K562 (cell line): ENCODE measurements around the gene SMIM13. TPM values are rescaled to one million over a fixed set of nuclear protein-coding genes. Genes with fewer than 3 reads are reported as not detected.

Experiments
- ATAC-seq: fragments of 200-7000 bp; cut with Tn5 transposase; 3 replicates; pipeline ENCODE4 v1.9.1; 2020; ENCODE audit warnings: moderate library complexity
- BruUV-seq: library from RNA; stranded (reverse); fragments of 400-500 nt; replicated peaks from 2 replicates; lab custom pipeline; 2021; lab: Mats Ljungman, UMichigan
- CTCF ChIA-PET: fragments of 300-600 bp; formaldehyde crosslinking; extraction: SDS; loops from one replicate; lab custom pipeline; 2021; ENCODE audit warnings: low intra/inter-chr PET ratio; lab: Yijun Ruan, JAX
- POLR2A ChIA-PET: fragments of 300-600, 350-650 bp; sonication (Branson Sonifier 250); formaldehyde crosslinking; extraction: SDS; loops from one replicate; lab custom pipeline; 2021; ENCODE audit warnings: antibody characterized with exemption, inconsistent platforms; lab: Yijun Ruan, JAX
- DNase-seq, 4 experiments: peaks; one replicate each; pipeline versions ENCODE4 v3.0.0 to v3.0.0-alpha.2; 2011 to 2018; ENCODE audit warnings: low spot score in 3 of 4, mixed read lengths in 3 of 4; ENCODE audit errors: extremely low read depth in 1 of 4
- FAIRE-seq: peaks from 2 replicates; lab custom pipeline; 2011; peaks lifted over from hg19 to GRCh38; lab: Jason Lieb, UNC
- H2AFZ ChIP-seq: 2 replicates; pipeline ENCODE4 v1.6.0; 2011; ENCODE audit warnings: low read depth, low read length, control low read depth, inconsistent platforms
- H3K27ac ChIP-seq: fragments of 200-600 bp; 3 replicates; pipeline ENCODE4 v1.8.0; 2011; ENCODE audit warnings: low read depth, mild to moderate bottlenecking, control low read depth, inconsistent platforms, low read length, moderate library complexity, mixed read lengths; ENCODE audit errors: extremely low read depth
- H3K27me3 ChIP-seq, 2 experiments: fragments of 300-600 bp in 1 of 2; 2 replicates in 1 of 2; 3 replicates in 1 of 2; pipeline versions ENCODE4 v1.6.0 to v1.8.0; 2011; ENCODE audit warnings: inconsistent platforms in 2 of 2, low read length in 2 of 2, mild to moderate bottlenecking in 1 of 2, mixed read lengths in 1 of 2, moderate library complexity in 1 of 2; ENCODE audit not compliant: control insufficient read depth in 2 of 2, insufficient read depth in 2 of 2
- H3K36me3 ChIP-seq: fragments of 300-600 bp; 3 replicates; pipeline ENCODE4 v1.8.0; 2011; ENCODE audit warnings: mild to moderate bottlenecking, low read length, inconsistent platforms; ENCODE audit not compliant: control insufficient read depth, insufficient read depth
- H3K4me1 ChIP-seq, 2 experiments: fragments of 200-600 bp in 1 of 2; replicated peaks in 1 of 2; 2 replicates in 1 of 2; 3 replicates in 1 of 2; pipeline versions ENCODE4 v1.5.1 to v1.8.0; 2011; ENCODE audit warnings: inconsistent platforms in 2 of 2, low read length in 2 of 2, mild to moderate bottlenecking in 1 of 2, mixed read lengths in 1 of 2, moderate library complexity in 1 of 2; ENCODE audit not compliant: control insufficient read depth in 2 of 2, insufficient read depth in 2 of 2
- H3K4me2 ChIP-seq: 2 replicates; pipeline ENCODE4 v1.6.1; 2011; ENCODE audit warnings: low read length, control low read depth, inconsistent platforms, mixed read lengths; ENCODE audit not compliant: insufficient read depth
- H3K4me3 ChIP-seq: fragments of 200-600 bp; sonication (generic), shearing (Covaris generic); 2 replicates; pipeline ENCODE4 v1.5.1; 2016; ENCODE audit warnings: control low read depth, inconsistent platforms
- H3K79me2 ChIP-seq: fragments of 200-600 bp; 3 replicates; pipeline ENCODE4 v1.8.0; 2011; ENCODE audit warnings: low read length, inconsistent platforms; ENCODE audit not compliant: control insufficient read depth, insufficient read depth
- H3K9ac ChIP-seq, 2 experiments: 2 replicates each; pipeline versions ENCODE4 v1.6.0 to v1.6.1; 2011; ENCODE audit warnings: low read depth in 2 of 2, low read length in 2 of 2, control low read depth in 1 of 2, inconsistent platforms in 1 of 2, mild to moderate bottlenecking in 1 of 2, mixed read lengths in 1 of 2; ENCODE audit not compliant: insufficient read depth in 1 of 2
- H3K9me1 ChIP-seq: one replicate; pipeline ENCODE4 v1.6.0; 2011; ENCODE audit warnings: inconsistent platforms, mild to moderate bottlenecking, low read length, moderate library complexity; ENCODE audit not compliant: control insufficient read depth, insufficient read depth
- H3K9me3 ChIP-seq: replicated peaks from 2 replicates; pipeline ENCODE4 v1.5.1; 2011; ENCODE audit warnings: low read depth, low read length, inconsistent platforms; ENCODE audit not compliant: control insufficient read depth, insufficient read depth
- H4K20me1 ChIP-seq: replicated peaks from 2 replicates; pipeline ENCODE4 v1.6.1; 2011; ENCODE audit warnings: low read length, inconsistent platforms, mixed read lengths; ENCODE audit not compliant: control insufficient read depth, insufficient read depth
- AFF1 ChIP-seq, 2 experiments: fragments of 450-650 bp; IDR thresholded peaks; 2 replicates each; pipeline ENCODE4 v1.6.1; 2018; ENCODE audit warnings: mild to moderate bottlenecking in 2 of 2, low read depth in 1 of 2; ENCODE audit not compliant: partially characterized antibody in 2 of 2
- HMG20A ChIP-seq: fragments of 450-650 bp; formaldehyde crosslinking; conservative IDR thresholded peaks from 2 replicates; pipeline ENCODE4 v1.4.0; 2020; ENCODE audit warnings: mild to moderate bottlenecking, mixed read lengths
- ILF3 ChIP-seq: fragments of 450-650 bp; IDR thresholded peaks from 2 replicates; pipeline ENCODE4 v1.6.1; 2018; ENCODE audit warnings: antibody characterized with exemption, mild to moderate bottlenecking, moderate library complexity, borderline replicate concordance
- PREB ChIP-seq: sonication (generic); formaldehyde crosslinking; IDR thresholded peaks from 2 replicates; pipeline ENCODE4 v1.8.1; 2023; ENCODE audit warnings: mild to moderate bottlenecking, missing genetic modification reagents
- TRIM25 ChIP-seq: fragments of 450-650 bp; IDR thresholded peaks from 2 replicates; pipeline ENCODE4 v1.7.0; 2016; ENCODE audit warnings: borderline replicate concordance
- WGBS: fragments of 100-300 bp; shearing (Covaris generic); methylation state at CpG from one replicate; pipeline ENCODE4 v1.1.6; 2016; ENCODE audit warnings: low coverage, mixed read lengths; ENCODE audit not compliant: insufficient coverage; ENCODE audit errors: missing lambda C conversion rate; 5-methylcytosine and 5-hydroxymethylcytosine counted together
- in situ Hi-C: fragments of 300-500 bp; cut with MboI; formaldehyde crosslinking; loops from 4 replicates; pipeline ENCODE4 v1.15.0; 2018; ENCODE audit warnings: inconsistent platforms, mixed read lengths
- intact Hi-C: fragments of 100-400 bp; cut with micrococcal nuclease; formaldehyde crosslinking; loops from 2 replicates; pipeline ENCODE4 v1.14.2; 2022
- polyA plus RNA-seq, 8 experiments: library from polyadenylated mRNA; depleted of rRNA in 4 of 8; stranded (reverse) in 5 of 8; unstranded in 3 of 8; fragments of >200 nt; fragmentation: Nextera tagmentation in 2 of 8; fragmentation: Illumina TruSeq in 1 of 8; extraction: Ambion mirVana in 2 of 8; extraction: Trizol in 1 of 8; gene quantifications; 2 replicates each; pipeline versions ENCODE4 v1.2.1 to v1.2.3, GENCODE V29; 2011 to 2014; ENCODE audit warnings: inconsistent platforms in 1 of 8, missing spikeins in 1 of 8
- total RNA-seq, 7 experiments: library from RNA; depleted of rRNA in 6 of 7; stranded (reverse); fragments of >200 nt in 6 of 7; fragmentation: Illumina TruSeq in 2 of 7; extraction: Trizol in 2 of 7; gene quantifications; 2 replicates each; pipeline versions ENCODE4 v1.2.1 to v1.2.3, GENCODE V29; 2011 to 2021; ENCODE audit warnings: low replicate concordance in 1 of 7

Gene SMIM13
- total and polyA plus RNA-seq, 9 of the 15 experiments (the other 6 are each of a cell fraction or from before 2014, with no cell fraction given) = 5.5 to 24.8 (median 11.7) TPM

- ChIA-PET POLR2A (no interaction called here), CTCF (interaction anchor here (0.6 kb wide), 1 partner anchor 348 kb away, joined by 3 read pairs; no protein-coding TSS in a partner anchor)
- Histone ChIP-seq H4K20me1 (no peaks in the 10 kb centered on the region), H3K9me3 (no peaks in the 10 kb centered on the region), H3K9ac (no peak overlapping the region), H3K27me3 (peaks cover 18 to 44% of the 10 kb centered on the region in 2 experiments; a peak in 4 of 5 replicates), H3K36me3 (no peaks in the 10 kb centered on the region), H3K4me3 (no peak overlapping the region), H3K27ac (no peak overlapping the region), H2AFZ (no peak overlapping the region), H3K79me2 (no peaks in the 10 kb centered on the region), H3K9me1 (peaks cover 5% of the 10 kb centered on the region), H3K4me1 (peaks cover 0 to 4% of the 10 kb centered on the region in 2 experiments; a peak in 2 of 5 replicates), H3K4me2 (no peak overlapping the region)
- ATAC-seq (no peak), DNase-seq (no peak), FAIRE-seq (no peak)
- no TSS peak for BruUV-seq
- TF ChIP-seq TRIM25 (no peak), AFF1 (IDR thresholded peaks at IDR 0.05; ENCODE audit: low read depth in 1 of 2, partially characterized antibody in 2 of 2) (no peak), ILF3 (no peak), HMG20A (no peak), PREB (no peak)
- WGBS = under 1% methylated on average over 7 of the region's 7 CpGs
- in situ Hi-C loops = no loop called here
- intact Hi-C loops = no loop called here
These were observed 74.5 kb downstream of the SMIM13 start for GRCh38 chr6:11168091-11168635.
